CD1c-positive myeloid dendritic cell (primary cell): ENCODE measurements around the gene NAXE.

Experiments used
- DNase-seq: peaks from one replicate; pipeline ENCODE4 v3.0.0-alpha.2; 2016; ENCODE audit errors: extremely low spot score

The NAXE gene

GRCh38 chr1:156591432-156592157 is at the start of gene NAXE:
NAXE (plus strand) TSS chr1:156591776; CDS start chr1:156591805, 29 bp downstream.
- DNase-seq, result peak; percentile 87

- no peak for DNase-seq
These were observed 48.5 kb upstream of the NAXE start for GRCh38 chr1:156543066-156543465.

- no peak for DNase-seq
These were observed 46.9 kb upstream of the NAXE start for GRCh38 chr1:156544592-156545102.

GRCh38 chr1:156546267-156546666 is 45.3 kb upstream of the NAXE start:
- no peak for DNase-seq

- no peak for DNase-seq
These were observed 44.1 kb upstream of the NAXE start for GRCh38 chr1:156547434-156547833.

GRCh38 chr1:156547982-156548381 is 43.6 kb upstream of the NAXE start:
- DNase-seq, result no peak

GRCh38 chr1:156549390-156549789 is 42.2 kb upstream of the NAXE start:
- no peak for DNase-seq

GRCh38 chr1:156549831-156550230 is 41.7 kb upstream of the NAXE start:
- no peak for DNase-seq

GRCh38 chr1:156550346-156550745 is 41.2 kb upstream of the NAXE start:
- no peak for DNase-seq

- DNase-seq, result no peak
These were observed 40.4 kb upstream of the NAXE start for GRCh38 chr1:156551066-156551643.

GRCh38 chr1:156551869-156552268 is 39.7 kb upstream of the NAXE start:
- DNase-seq, result peak; percentile 71

- no peak for DNase-seq
These were observed 39.1 kb upstream of the NAXE start for GRCh38 chr1:156552518-156552917.

- peak; percentile 72 for DNase-seq
These were observed 38.6 kb upstream of the NAXE start for GRCh38 chr1:156552937-156553336.

- no peak for DNase-seq
These were observed 37.6 kb upstream of the NAXE start for GRCh38 chr1:156553860-156554485.

GRCh38 chr1:156554971-156555370 is 36.6 kb upstream of the NAXE start:
- no peak for DNase-seq

GRCh38 chr1:156555715-156556114 is 35.9 kb upstream of the NAXE start:
- DNase-seq, result no peak

- no peak for DNase-seq
These were observed 35.2 kb upstream of the NAXE start for GRCh38 chr1:156556354-156556753.

- DNase-seq, result no peak
These were observed 32.3 kb upstream of the NAXE start for GRCh38 chr1:156559086-156559796.

- DNase-seq, result no peak
These were observed 31.7 kb upstream of the NAXE start for GRCh38 chr1:156559797-156560385.

- peak; percentile 26 for DNase-seq
These were observed 30.9 kb upstream of the NAXE start for GRCh38 chr1:156560585-156561163.

- no peak for DNase-seq
These were observed 26.1 kb upstream of the NAXE start for GRCh38 chr1:156565519-156565918.

GRCh38 chr1:156566436-156566835 is 25.1 kb upstream of the NAXE start:
- DNase-seq, result peak; percentile 21
